ENCODE results near the gene MYEOV. TPM values are rescaled to one million over a fixed set of nuclear protein-coding genes. Genes with fewer than 3 reads are reported as not detected.

Gene MYEOV
- total and polyA plus RNA-seq, 4 donors, result 0.79 to 0.90 TPM; not detected in 2

- TF ChIP-seq NR2F2 (IDR thresholded peaks at IDR 0.05) (no peak), TAF1 (conservative IDR thresholded peaks at IDR 0.05) (no peak)
Measured at GRCh38 chr11:69286374-69287371, 7.3 kb upstream of the MYEOV start (continued).

- Histone ChIP-seq H3K27ac (ENCODE audit: low read depth in 1 of 2, low read length in 2 of 2) (no peak overlapping the region), H3K9me3 (ENCODE audit: control insufficient read depth in 4 of 4, low read length in 3 of 4) (no peaks in the 10 kb centered on the region), H3K4me3 (ENCODE audit: low read depth in 1 of 3, low read length in 3 of 3) (no peak overlapping the region), H3K4me1 (ENCODE audit: control insufficient read depth in 4 of 4, insufficient read depth in 4 of 4, low read length in 3 of 4) (peaks cover 0 to 8% (median 0%) of the 10 kb centered on the region in 4 donors), H3K36me3 (ENCODE audit: control insufficient read depth in 4 of 4, insufficient read depth in 3 of 4, low read depth in 1 of 4, low read length in 3 of 4) (no peaks in the 10 kb centered on the region), H3K27me3 (ENCODE audit: control insufficient read depth in 4 of 4, insufficient read depth in 4 of 4, low read length in 3 of 4) (no peaks in the 10 kb centered on the region), H3K9ac (ENCODE audit: low read depth in 1 of 2, low read length in 2 of 2) (no peak overlapping the region)
- TF ChIP-seq RXRA (IDR thresholded peaks at IDR 0.05) (peak; percentile 21 to 59), JUND (IDR thresholded peaks at IDR 0.05) (no peak), RAD21 (IDR thresholded peaks at IDR 0.05) (peak in 1 of 2 donors; percentile 19), HNF4A (conservative IDR thresholded peaks at IDR 0.05) (peak; percentile 23 to 26)
- TF ChIP-seq, protein P1, sequence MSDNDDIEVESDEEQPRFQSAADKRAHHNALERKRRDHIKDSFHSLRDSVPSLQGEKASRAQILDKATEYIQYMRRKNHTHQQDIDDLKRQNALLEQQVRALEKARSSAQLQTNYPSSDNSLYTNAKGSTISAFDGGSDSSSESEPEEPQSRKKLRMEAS (IDR thresholded peaks at IDR 0.05), result no peak
- WGBS, result 76% methylated on average over 20 of the region's 20 CpGs
- no peak for DNase-seq (ENCODE audit: low spot score)
Measured at GRCh38 chr11:69287968-69288882, 5.7 kb upstream of the MYEOV start.

GRCh38 chr11:69288883-69289242 lies 5.1 kb upstream of the MYEOV start:
- no peak overlapping the region for H3K27ac ChIP-seq (ENCODE audit: low read depth in 1 of 2, low read length in 2 of 2)
- no peak overlapping the region for H3K4me3 ChIP-seq (ENCODE audit: low read depth in 1 of 3, low read length in 3 of 3)
- H3K27me3 ChIP-seq (ENCODE audit: control insufficient read depth in 4 of 4, insufficient read depth in 4 of 4, low read length in 3 of 4), result no peaks in the 10 kb centered on the region
- no peak for DNase-seq (ENCODE audit: low spot score)
- no peak overlapping the region for H3K9ac ChIP-seq (ENCODE audit: low read depth in 1 of 2, low read length in 2 of 2)
- H3K36me3 ChIP-seq (ENCODE audit: control insufficient read depth in 4 of 4, insufficient read depth in 3 of 4, low read depth in 1 of 4, low read length in 3 of 4), result no peaks in the 10 kb centered on the region
- no peaks in the 10 kb centered on the region for H3K9me3 ChIP-seq (ENCODE audit: control insufficient read depth in 4 of 4, low read length in 3 of 4)
- WGBS, result 65% methylated on average over 2 of the region's 2 CpGs
- TF ChIP-seq SP1 (IDR thresholded peaks at IDR 0.05), result no peak
- no peak for TF ChIP-seq JUND (IDR thresholded peaks at IDR 0.05)
- no peak for TF ChIP-seq FOXA2 (IDR thresholded peaks at IDR 0.05)
- TF ChIP-seq, protein P2, sequence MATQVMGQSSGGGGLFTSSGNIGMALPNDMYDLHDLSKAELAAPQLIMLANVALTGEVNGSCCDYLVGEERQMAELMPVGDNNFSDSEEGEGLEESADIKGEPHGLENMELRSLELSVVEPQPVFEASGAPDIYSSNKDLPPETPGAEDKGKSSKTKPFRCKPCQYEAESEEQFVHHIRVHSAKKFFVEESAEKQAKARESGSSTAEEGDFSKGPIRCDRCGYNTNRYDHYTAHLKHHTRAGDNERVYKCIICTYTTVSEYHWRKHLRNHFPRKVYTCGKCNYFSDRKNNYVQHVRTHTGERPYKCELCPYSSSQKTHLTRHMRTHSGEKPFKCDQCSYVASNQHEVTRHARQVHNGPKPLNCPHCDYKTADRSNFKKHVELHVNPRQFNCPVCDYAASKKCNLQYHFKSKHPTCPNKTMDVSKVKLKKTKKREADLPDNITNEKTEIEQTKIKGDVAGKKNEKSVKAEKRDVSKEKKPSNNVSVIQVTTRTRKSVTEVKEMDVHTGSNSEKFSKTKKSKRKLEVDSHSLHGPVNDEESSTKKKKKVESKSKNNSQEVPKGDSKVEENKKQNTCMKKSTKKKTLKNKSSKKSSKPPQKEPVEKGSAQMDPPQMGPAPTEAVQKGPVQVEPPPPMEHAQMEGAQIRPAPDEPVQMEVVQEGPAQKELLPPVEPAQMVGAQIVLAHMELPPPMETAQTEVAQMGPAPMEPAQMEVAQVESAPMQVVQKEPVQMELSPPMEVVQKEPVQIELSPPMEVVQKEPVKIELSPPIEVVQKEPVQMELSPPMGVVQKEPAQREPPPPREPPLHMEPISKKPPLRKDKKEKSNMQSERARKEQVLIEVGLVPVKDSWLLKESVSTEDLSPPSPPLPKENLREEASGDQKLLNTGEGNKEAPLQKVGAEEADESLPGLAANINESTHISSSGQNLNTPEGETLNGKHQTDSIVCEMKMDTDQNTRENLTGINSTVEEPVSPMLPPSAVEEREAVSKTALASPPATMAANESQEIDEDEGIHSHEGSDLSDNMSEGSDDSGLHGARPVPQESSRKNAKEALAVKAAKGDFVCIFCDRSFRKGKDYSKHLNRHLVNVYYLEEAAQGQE (IDR thresholded peaks at IDR 0.05), result no peak
- TF ChIP-seq EGR1 (IDR thresholded peaks at IDR 0.05; ENCODE audit: low read depth in 2 of 2), result no peak
- TF ChIP-seq, protein P3, sequence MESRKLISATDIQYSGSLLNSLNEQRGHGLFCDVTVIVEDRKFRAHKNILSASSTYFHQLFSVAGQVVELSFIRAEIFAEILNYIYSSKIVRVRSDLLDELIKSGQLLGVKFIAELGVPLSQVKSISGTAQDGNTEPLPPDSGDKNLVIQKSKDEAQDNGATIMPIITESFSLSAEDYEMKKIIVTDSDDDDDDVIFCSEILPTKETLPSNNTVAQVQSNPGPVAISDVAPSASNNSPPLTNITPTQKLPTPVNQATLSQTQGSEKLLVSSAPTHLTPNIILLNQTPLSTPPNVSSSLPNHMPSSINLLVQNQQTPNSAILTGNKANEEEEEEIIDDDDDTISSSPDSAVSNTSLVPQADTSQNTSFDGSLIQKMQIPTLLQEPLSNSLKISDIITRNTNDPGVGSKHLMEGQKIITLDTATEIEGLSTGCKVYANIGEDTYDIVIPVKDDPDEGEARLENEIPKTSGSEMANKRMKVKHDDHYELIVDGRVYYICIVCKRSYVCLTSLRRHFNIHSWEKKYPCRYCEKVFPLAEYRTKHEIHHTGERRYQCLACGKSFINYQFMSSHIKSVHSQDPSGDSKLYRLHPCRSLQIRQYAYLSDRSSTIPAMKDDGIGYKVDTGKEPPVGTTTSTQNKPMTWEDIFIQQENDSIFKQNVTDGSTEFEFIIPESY (IDR thresholded peaks at IDR 0.05), result no peak
- TF ChIP-seq YY1 (IDR thresholded peaks at IDR 0.05), result no peak
- no peak for TF ChIP-seq RAD21 (IDR thresholded peaks at IDR 0.05)
- TF ChIP-seq, protein P1 (IDR thresholded peaks at IDR 0.05), result no peak
- TF ChIP-seq TAF1 (conservative IDR thresholded peaks at IDR 0.05), result no peak
- TF ChIP-seq HNF4A (conservative IDR thresholded peaks at IDR 0.05), result no peak
- TF ChIP-seq ATF3 (IDR thresholded peaks at IDR 0.05), result no peak
- peaks cover 0 to 11% (median under 1%) of the 10 kb centered on the region in 4 donors for H3K4me1 ChIP-seq (ENCODE audit: control insufficient read depth in 4 of 4, insufficient read depth in 4 of 4, low read length in 3 of 4)
